ENCODE results near the gene GARIN5B.

Gene GARIN5B

GRCh38 chr19:55385724-55386492 lies 22.8 kb upstream of the GARIN5B start, which contains the start of gene RPL28:
Gene RPL28 (plus strand): TSS chr19:55385932. CDS start chr19:55386358, 426 bp downstream.
- Histone ChIP-seq H3K9me3 (ENCODE audit: control insufficient read depth, low read length) (no peaks in the 10 kb centered on the region), H3K4me3 (ENCODE audit: low read length) (peak within 1 kb of the TSS; percentile 92), H3K9ac (ENCODE audit: low read length) (peak within 1 kb of the TSS; percentile 98), H3K36me3 (ENCODE audit: control insufficient read depth, insufficient read depth, low read length, severe bottlenecking) (peaks cover 39% of the 10 kb centered on the region), H3K27me3 (replicated peaks; ENCODE audit: control insufficient read depth, insufficient read depth, low read length) (no peaks in the 10 kb centered on the region), H3K4me1 (ENCODE audit: control insufficient read depth, insufficient read depth, low read length) (peaks cover 50% of the 10 kb centered on the region)
- DNase-seq (ENCODE audit: low read depth), result peak; percentile 100

- peak; percentile 98 for DNase-seq (ENCODE audit: low read depth)
- H3K27me3 ChIP-seq (replicated peaks; ENCODE audit: control insufficient read depth, insufficient read depth, low read length), result no peaks in the 10 kb centered on the region
- peaks cover 45% of the 10 kb centered on the region for H3K4me1 ChIP-seq (ENCODE audit: control insufficient read depth, insufficient read depth, low read length)
- H3K9me3 ChIP-seq (ENCODE audit: control insufficient read depth, low read length), result no peaks in the 10 kb centered on the region
- H3K36me3 ChIP-seq (ENCODE audit: control insufficient read depth, insufficient read depth, low read length, severe bottlenecking), result peaks cover 32% of the 10 kb centered on the region
- H3K4me3 ChIP-seq (ENCODE audit: low read length), result peak overlapping the region; percentile 92
- peak overlapping the region; percentile 98 for H3K9ac ChIP-seq (ENCODE audit: low read length)
Observed at GRCh38 chr19:55384920-55385723, 22.1 kb upstream of the GARIN5B start.

DNA sequence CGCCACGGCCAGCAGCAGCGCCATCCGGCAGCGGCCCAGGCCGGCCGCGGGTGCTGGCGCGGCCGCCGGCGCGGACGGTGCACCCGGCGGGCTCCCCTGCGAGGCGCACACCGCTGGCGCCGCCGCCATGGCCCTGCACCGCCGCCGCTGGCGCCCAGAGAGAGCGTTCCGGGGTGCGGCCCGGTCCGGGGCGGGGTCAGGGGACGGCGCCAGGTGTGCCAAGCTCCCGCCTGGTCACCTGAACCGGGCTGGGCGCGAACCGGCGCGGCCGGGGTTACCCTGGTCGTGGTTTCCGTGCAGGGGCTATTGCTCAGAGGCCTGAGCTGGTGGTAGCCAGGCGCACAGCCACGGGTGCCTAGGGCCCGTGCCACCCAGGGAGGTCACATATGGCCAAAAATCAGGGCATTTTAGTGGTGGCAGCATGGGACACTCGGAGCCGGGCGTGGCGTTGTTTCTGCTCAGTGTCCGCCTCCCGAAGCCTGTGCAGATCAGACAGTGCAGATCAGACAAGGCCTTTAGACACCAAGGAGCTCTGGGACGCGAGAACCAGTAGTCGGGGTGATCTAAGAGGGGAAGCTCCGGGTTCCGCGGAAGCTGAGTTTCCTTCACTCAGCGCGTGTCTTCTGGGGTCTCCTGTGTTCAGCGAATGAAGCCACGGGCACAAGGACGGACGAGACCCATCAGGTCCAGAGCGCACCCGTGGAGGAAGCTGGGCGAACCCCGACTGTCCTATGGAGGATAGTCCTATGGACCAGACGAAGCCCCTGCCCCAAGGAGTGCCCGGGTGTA lies 21.3 kb upstream of the GARIN5B start, which contains the start of gene TMEM238:
Gene TMEM238 (minus strand): TSS at position 162 of the 789 bp plus-strand sequence. CDS start 33 bp downstream, at position 129.
- peak within 1 kb of the TSS; percentile 92 for H3K4me3 ChIP-seq (ENCODE audit: low read length)
- DNase-seq (ENCODE audit: low read depth), result no peak
- no peaks in the 10 kb centered on the region for H3K9me3 ChIP-seq (ENCODE audit: control insufficient read depth, low read length)

GRCh38 chr19:55383279-55384130 lies 20.4 kb upstream of the GARIN5B start:
- Histone ChIP-seq H3K4me3 (ENCODE audit: low read length) (peak overlapping the region; percentile 92), H3K36me3 (ENCODE audit: control insufficient read depth, insufficient read depth, low read length, severe bottlenecking) (peaks cover 16% of the 10 kb centered on the region), H3K27me3 (replicated peaks; ENCODE audit: control insufficient read depth, insufficient read depth, low read length) (no peaks in the 10 kb centered on the region), H3K9ac (ENCODE audit: low read length) (peak overlapping the region; percentile 98), H3K9me3 (ENCODE audit: control insufficient read depth, low read length) (no peaks in the 10 kb centered on the region), H3K4me1 (ENCODE audit: control insufficient read depth, insufficient read depth, low read length) (peaks cover 30% of the 10 kb centered on the region)
- DNase-seq (ENCODE audit: low read depth), result peak; percentile 77

More for the DNA sequence above, 21.3 kb upstream of the GARIN5B start, which contains the start of gene TMEM238:
- Histone ChIP-seq H3K27me3 (replicated peaks; ENCODE audit: control insufficient read depth, insufficient read depth, low read length) (no peaks in the 10 kb centered on the region), H3K9ac (ENCODE audit: low read length) (peak within 1 kb of the TSS; percentile 98), H3K4me1 (ENCODE audit: control insufficient read depth, insufficient read depth, low read length) (peaks cover 37% of the 10 kb centered on the region), H3K36me3 (ENCODE audit: control insufficient read depth, insufficient read depth, low read length, severe bottlenecking) (peaks cover 24% of the 10 kb centered on the region)

GRCh38 chr19:55382522-55383054 lies 19.5 kb upstream of the GARIN5B start:
- H3K27me3 ChIP-seq (replicated peaks; ENCODE audit: control insufficient read depth, insufficient read depth, low read length), result no peaks in the 10 kb centered on the region
- peaks cover 20% of the 10 kb centered on the region for H3K4me1 ChIP-seq (ENCODE audit: control insufficient read depth, insufficient read depth, low read length)
- H3K36me3 ChIP-seq (ENCODE audit: control insufficient read depth, insufficient read depth, low read length, severe bottlenecking), result peaks cover 7% of the 10 kb centered on the region
- H3K9ac ChIP-seq (ENCODE audit: low read length), result no peak overlapping the region
- H3K4me3 ChIP-seq (ENCODE audit: low read length), result no peak overlapping the region
- H3K9me3 ChIP-seq (ENCODE audit: control insufficient read depth, low read length), result no peaks in the 10 kb centered on the region
- DNase-seq (ENCODE audit: low read depth), result no peak

DNA sequence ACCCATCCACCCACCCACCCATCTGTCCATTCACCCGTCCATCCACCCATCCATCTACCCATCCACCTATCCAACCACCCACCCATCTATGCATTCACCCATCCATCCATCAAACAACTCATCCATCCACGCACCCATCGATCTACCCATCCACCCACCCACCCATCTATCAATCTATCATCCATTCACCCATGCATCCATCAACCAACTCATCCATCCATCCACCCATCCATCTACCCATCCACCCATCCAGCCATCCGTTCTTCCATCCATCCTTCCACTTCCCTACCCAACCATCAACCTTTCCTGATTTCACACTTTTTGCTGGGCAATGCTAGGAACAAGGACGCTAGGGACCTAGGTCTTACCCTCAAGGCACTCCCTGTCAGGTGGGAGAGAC lies 19.0 kb upstream of the GARIN5B start:
- Histone ChIP-seq H3K9me3 (ENCODE audit: control insufficient read depth, low read length) (no peaks in the 10 kb centered on the region), H3K9ac (ENCODE audit: low read length) (no peak overlapping the region), H3K36me3 (ENCODE audit: control insufficient read depth, insufficient read depth, low read length, severe bottlenecking) (peaks cover under 1% of the 10 kb centered on the region), H3K27me3 (replicated peaks; ENCODE audit: control insufficient read depth, insufficient read depth, low read length) (no peaks in the 10 kb centered on the region), H3K4me1 (ENCODE audit: control insufficient read depth, insufficient read depth, low read length) (peaks cover 15% of the 10 kb centered on the region), H3K4me3 (ENCODE audit: low read length) (no peak overlapping the region)
- no peak for DNase-seq (ENCODE audit: low read depth)

DNA sequence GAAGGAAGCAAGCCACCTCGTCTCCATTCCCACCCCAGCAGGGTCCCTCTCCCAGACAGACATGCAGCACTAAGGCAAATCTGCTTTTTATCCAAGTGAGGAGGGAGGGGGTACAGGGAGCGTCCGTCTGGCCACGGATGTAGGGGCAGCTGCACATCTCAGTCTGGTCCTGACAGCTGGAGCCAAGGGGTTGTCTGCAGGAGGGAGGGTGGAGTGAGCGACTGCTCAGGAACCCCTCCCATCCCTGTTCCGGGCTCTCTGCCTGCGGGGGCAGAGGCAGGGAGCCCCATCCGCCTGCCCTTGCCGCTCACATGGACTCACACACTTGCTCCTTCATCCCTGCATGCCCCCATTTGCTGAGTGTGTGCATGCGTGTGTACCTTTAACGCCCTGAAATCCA lies 16.1 kb upstream of the GARIN5B start:
- Histone ChIP-seq H3K27me3 (replicated peaks; ENCODE audit: control insufficient read depth, insufficient read depth, low read length) (peaks cover 14% of the 10 kb centered on the region), H3K9me3 (ENCODE audit: control insufficient read depth, low read length) (no peaks in the 10 kb centered on the region), H3K4me1 (ENCODE audit: control insufficient read depth, insufficient read depth, low read length) (peaks cover 3% of the 10 kb centered on the region), H3K4me3 (ENCODE audit: low read length) (no peak overlapping the region), H3K9ac (ENCODE audit: low read length) (no peak overlapping the region), H3K36me3 (ENCODE audit: control insufficient read depth, insufficient read depth, low read length, severe bottlenecking) (no peaks in the 10 kb centered on the region)
- DNase-seq (ENCODE audit: low read depth), result no peak

DNA sequence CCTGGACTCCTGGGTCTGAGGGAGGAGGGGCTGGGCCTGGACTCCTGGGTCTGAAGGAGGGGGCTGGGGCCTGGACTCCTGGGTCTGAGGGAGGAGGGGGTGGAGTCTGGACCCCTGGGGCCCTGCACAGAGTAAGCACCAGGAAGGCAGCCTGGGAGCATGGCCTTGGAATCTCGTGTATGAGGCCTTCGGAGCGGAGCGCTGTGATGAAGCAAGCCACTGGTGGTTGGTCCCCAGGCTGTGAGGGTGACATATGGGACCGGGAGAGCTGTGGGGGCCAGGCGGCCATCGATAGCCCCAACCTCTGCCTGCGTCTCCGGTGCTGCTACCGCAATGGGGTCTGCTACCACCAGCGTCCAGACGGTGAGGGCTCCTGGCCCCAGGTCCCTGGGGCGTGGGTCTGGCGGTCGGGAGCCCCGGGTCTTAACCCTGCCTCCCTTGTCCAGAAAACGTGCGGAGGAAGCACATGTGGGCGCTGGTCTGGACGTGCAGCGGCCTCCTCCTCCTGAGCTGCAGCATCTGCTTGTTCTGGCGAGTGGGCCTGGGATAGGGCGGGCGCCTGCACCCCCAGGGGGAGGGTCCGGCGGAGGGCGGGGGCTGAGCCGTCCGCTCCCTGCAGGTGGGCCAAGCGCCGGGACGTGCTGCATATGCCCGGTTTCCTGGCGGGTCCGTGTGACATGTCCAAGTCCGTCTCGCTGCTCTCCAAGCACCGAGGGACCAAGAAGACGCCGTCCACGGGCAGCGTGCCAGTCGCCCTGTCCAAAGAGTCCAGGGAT lies 14.5 kb upstream of the GARIN5B start:
- no peak overlapping the region for H3K9ac ChIP-seq (ENCODE audit: low read length)
- no peak overlapping the region for H3K4me3 ChIP-seq (ENCODE audit: low read length)
- DNase-seq (ENCODE audit: low read depth), result no peak
- H3K27me3 ChIP-seq (replicated peaks; ENCODE audit: control insufficient read depth, insufficient read depth, low read length), result peaks cover 14% of the 10 kb centered on the region
- H3K9me3 ChIP-seq (ENCODE audit: control insufficient read depth, low read length), result no peaks in the 10 kb centered on the region
- no peaks in the 10 kb centered on the region for H3K36me3 ChIP-seq (ENCODE audit: control insufficient read depth, insufficient read depth, low read length, severe bottlenecking)
- peaks cover 2% of the 10 kb centered on the region for H3K4me1 ChIP-seq (ENCODE audit: control insufficient read depth, insufficient read depth, low read length)

GRCh38 chr19:55376241-55376933 lies 13.3 kb upstream of the GARIN5B start, which contains the start of gene TMEM190:
Gene TMEM190 (plus strand): TSS chr19:55376826. CDS start chr19:55376854, 28 bp downstream.
- no peak within 1 kb of the TSS for H3K4me3 ChIP-seq (ENCODE audit: low read length)
- no peaks in the 10 kb centered on the region for H3K36me3 ChIP-seq (ENCODE audit: control insufficient read depth, insufficient read depth, low read length, severe bottlenecking)
- no peaks in the 10 kb centered on the region for H3K9me3 ChIP-seq (ENCODE audit: control insufficient read depth, low read length)
- H3K4me1 ChIP-seq (ENCODE audit: control insufficient read depth, insufficient read depth, low read length), result peaks cover 2% of the 10 kb centered on the region
- peaks cover 14% of the 10 kb centered on the region for H3K27me3 ChIP-seq (replicated peaks; ENCODE audit: control insufficient read depth, insufficient read depth, low read length)
- no peak within 1 kb of the TSS for H3K9ac ChIP-seq (ENCODE audit: low read length)
- DNase-seq (ENCODE audit: low read depth), result no peak

Measured in adipocyte (in vitro differentiated cells).